GM23248 (cell line): Measurements from ENCODE around the gene PPP1R9A.

ENCODE experiments used
- EZH2 ChIP-seq: fragments of 200-600 bp; sonication (generic); IDR thresholded peaks from 2 replicates; pipeline ENCODE4 v1.6.1; 2018; ENCODE audit warnings: antibody characterized with exemption, mild to moderate bottlenecking; ENCODE audit not compliant: insufficient read depth, poor library complexity, severe bottlenecking
- EZH2phosphoT487 ChIP-seq: fragments of 200-600 bp; sonication (generic); IDR thresholded peaks from 2 replicates; pipeline ENCODE4 v1.6.1; 2018; ENCODE audit warnings: antibody characterized with exemption, moderate library complexity, mild to moderate bottlenecking, low read depth; ENCODE audit not compliant: insufficient read depth

DNA sequence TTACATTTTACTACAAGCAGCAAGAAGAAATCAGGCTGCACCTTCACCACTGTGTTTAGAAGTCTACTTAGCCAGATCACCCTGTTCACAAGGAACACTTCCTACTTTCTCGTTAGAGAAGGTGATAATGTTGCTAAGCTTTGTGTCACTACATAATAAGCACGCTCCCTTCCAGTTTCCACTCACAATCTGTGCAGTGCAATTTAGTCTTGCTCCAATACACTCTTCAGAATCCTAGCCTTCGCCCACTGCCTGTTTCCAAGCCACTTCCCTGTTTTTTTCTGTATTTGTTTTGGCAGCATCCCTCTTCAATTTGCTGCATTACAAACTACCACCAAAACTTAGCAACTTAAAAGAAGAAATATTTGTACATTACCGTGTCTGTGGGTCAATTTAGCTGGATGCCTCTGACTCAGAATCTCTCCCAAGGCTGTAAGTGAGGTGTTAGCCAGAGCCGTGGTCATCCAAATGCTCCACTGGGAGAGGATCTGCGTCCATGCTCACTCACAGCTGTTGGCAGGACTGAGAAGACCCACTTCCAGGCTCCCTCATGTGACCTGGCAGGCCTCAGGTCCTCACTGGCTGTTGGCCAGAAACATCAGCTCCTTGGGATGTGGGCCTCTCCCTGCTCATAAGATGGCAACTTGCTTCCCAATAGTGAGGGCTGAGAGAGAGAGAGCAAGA is 306.6 kb downstream of the PPP1R9A start:
- TF ChIP-seq EZH2 (no peak), EZH2phosphoT487 (no peak)
